AG04449 (cell line): ENCODE measurements around the gene EPM2A.

ENCODE experiments used
- CTCF ChIA-PET: fragments of 350-600 bp; formaldehyde crosslinking; extraction: SDS; loops from one replicate; lab custom pipeline; 2021; ENCODE audit warnings: antibody characterized with exemption; lab: Yijun Ruan, JAX
- POLR2A ChIA-PET: fragments of 400-600, 350-600 bp; formaldehyde crosslinking; extraction: SDS; loops from one replicate; lab custom pipeline; 2020; ENCODE audit warnings: antibody characterized with exemption, inconsistent platforms; lab: Yijun Ruan, JAX
- DNase-seq: peaks from one replicate; pipeline ENCODE4 v3.0.0-alpha.2; 2010; ENCODE audit warnings: low read depth, low spot score
- H3K4me3 ChIP-seq: 2 replicates; pipeline ENCODE4 v1.5.1; 2011; ENCODE audit warnings: low read depth, mild to moderate bottlenecking, control low read depth, low read length
- TF ChIP-seq, protein P1 (sequence below): IDR thresholded peaks from one replicate; pipeline ENCODE4 v1.5.1; 2011; ENCODE audit warnings: mild to moderate bottlenecking, moderate library complexity, low read length, control low read depth, inconsistent platforms; ENCODE audit not compliant: insufficient read depth; ENCODE audit errors: missing control alignments

Gene EPM2A

DNA sequence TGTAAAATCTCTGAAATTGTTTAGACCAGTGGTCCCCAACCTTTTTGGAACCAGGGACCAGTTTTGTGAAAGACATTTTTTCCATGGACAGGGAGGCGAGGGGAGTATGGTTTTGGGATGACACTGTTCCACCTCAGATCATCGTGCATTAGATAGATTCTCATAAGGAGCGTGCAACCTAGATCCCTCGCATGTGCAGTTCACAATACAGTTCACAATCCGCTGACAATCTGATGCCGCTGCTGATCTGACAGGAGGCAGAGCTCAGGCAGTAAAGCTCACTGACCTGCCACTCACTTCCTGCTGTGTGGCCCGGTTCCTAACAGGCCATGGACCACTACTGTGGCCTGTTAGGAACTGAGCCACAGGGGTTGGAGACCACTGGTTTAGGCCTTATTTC is 115.2 kb downstream of the EPM2A start:
- TF ChIP-seq, protein P1, sequence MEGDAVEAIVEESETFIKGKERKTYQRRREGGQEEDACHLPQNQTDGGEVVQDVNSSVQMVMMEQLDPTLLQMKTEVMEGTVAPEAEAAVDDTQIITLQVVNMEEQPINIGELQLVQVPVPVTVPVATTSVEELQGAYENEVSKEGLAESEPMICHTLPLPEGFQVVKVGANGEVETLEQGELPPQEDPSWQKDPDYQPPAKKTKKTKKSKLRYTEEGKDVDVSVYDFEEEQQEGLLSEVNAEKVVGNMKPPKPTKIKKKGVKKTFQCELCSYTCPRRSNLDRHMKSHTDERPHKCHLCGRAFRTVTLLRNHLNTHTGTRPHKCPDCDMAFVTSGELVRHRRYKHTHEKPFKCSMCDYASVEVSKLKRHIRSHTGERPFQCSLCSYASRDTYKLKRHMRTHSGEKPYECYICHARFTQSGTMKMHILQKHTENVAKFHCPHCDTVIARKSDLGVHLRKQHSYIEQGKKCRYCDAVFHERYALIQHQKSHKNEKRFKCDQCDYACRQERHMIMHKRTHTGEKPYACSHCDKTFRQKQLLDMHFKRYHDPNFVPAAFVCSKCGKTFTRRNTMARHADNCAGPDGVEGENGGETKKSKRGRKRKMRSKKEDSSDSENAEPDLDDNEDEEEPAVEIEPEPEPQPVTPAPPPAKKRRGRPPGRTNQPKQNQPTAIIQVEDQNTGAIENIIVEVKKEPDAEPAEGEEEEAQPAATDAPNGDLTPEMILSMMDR: no peak
- ChIA-PET POLR2A (no interaction called here), CTCF (interaction anchor here (1.2 kb wide), 1 partner anchor 14 kb away, joined by 5 read pairs; no protein-coding TSS in a partner anchor)
- no peak for DNase-seq
- H3K4me3 ChIP-seq: no peak overlapping the region

DNA sequence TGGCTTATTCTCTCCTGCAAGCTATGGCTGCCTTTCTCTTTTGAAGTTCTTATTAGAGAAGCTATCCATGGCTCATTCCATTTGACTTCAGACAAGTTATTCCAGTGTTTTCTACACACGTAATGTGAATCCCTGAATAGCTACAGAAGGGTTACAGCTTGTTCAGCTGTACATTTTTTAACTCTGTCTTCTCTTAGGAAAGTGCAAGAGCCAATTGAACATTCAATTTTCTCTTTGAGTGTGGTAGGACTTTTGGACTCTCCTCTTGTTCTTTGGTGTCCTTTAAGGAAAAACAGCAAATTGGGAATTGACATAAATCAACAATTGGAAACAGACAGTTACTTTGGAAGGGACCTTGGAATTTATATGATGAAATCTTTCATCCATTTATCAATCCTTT is 125.8 kb downstream of the EPM2A start:
- CTCF ChIA-PET: no interaction called here

DNA sequence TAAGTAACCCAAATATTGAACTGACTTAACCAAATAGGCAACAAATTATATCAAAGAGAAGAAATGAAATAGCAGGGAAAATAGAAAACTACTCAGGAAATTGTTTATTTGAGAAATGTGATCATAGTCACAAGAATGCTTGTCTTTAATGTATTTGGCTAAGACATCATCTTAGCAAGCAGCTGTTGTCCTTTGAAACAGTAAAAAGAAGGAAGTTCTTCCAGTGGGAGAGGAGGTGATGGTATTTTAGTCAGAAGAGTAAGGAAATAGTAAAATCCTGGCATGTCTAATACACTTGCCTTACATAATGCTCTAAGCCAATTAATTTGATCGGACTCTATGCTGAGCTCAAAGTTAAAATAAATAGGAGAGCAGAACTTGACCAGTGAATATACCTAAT is 126.5 kb downstream of the EPM2A start:
- POLR2A ChIA-PET: interaction anchor here (0.7 kb wide), 1 partner anchor 11 kb away, joined by 3 read pairs; no protein-coding TSS in a partner anchor
- TF ChIP-seq, protein P1: no peak

More for the DNA sequence above, 125.8 kb downstream of the EPM2A start:
- H3K4me3 ChIP-seq: no peak overlapping the region
- DNase-seq: no peak
- POLR2A ChIA-PET: no interaction called here
- TF ChIP-seq, protein P1: no peak

DNA sequence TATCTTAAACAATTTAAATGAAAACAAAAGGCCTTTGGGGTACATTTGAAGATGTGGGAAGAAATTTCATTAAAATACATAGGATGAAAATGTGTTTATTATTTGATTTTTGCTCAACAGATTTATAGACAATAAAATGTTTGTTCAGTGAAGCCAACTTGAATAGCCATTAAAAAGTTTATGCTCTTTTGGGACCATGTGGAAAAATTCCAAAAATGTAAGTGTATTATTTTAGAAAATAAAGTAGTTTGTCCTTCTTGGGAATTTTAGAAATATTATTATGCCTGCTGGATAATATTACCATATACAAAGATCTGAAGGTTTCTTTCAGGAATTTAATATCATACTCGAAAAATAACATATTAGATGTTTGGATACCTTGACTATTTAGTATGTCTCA is 131.3 kb downstream of the EPM2A start:
- TF ChIP-seq, protein P1: no peak
- H3K4me3 ChIP-seq: no peak overlapping the region
- CTCF ChIA-PET: interaction anchor here (4.4 kb wide), 1 partner anchor 30 kb away, joined by 20 read pairs; no protein-coding TSS in a partner anchor
- POLR2A ChIA-PET: no interaction called here
- no peak for DNase-seq

More for the DNA sequence above, 126.5 kb downstream of the EPM2A start:
- CTCF ChIA-PET: no interaction called here
- no peak overlapping the region for H3K4me3 ChIP-seq
- no peak for DNase-seq

DNA sequence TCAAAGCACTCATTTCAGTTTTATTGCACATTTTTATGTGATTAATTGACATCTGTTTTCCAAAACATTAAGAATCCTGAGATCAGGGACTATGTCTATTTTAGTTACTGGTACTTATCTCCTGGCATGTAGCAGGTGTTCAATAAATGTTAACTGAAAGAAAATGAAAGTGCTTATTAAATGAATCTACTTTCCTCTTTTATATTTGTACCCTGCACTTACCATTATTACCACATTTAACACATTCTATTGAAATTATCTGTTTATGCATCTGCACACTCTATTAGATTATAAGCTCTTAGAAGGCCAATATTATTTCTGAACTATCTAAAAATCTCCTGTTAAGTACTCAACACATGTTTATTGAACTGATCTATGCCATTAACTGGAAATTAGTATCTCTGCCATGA is 131.9 kb downstream of the EPM2A start:
- ChIA-PET CTCF (no interaction called here), POLR2A (no interaction called here)
- H3K4me3 ChIP-seq: no peak overlapping the region
- DNase-seq: no peak
- TF ChIP-seq, protein P1: no peak

DNA sequence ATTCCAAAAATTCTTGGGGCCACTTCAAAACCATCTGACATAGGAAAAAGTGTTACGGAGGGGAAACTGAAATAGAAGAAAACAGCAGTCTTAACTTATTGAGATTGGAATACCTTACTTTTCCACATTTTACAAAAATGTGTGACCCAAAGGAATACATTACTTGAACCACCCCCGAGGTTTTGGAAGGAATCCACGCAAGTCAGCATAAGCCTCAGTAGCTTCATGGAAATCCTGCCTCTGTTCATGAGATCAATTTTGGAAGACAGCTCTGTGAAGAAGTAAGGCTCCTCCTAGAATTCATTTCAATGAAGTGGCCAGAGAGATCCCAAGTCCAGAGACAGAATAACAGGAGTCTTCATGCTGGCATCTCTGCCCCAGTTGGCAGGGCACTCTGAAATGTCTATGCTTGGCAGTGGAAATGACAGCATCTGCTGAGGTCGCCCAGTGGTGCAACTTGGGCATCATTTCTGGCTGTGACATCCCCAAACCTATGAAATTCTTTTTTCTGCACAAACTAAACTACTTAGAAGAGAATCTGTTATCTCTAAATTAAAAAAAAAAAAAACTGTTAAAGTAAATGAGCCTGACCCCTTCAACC is 132.5 kb downstream of the EPM2A start:
- no peak overlapping the region for H3K4me3 ChIP-seq
- TF ChIP-seq, protein P1: no peak
- ChIA-PET POLR2A (no interaction called here), CTCF (no interaction called here)
- no peak for DNase-seq
